ENCODE results near the gene USF2. TPM values are rescaled to one million over a fixed set of nuclear protein-coding genes. Genes with fewer than 3 reads are reported as not detected.

The USF2 gene
- total RNA-seq, 2 donors from 2014 or later: 90.4 to 143 TPM

DNA sequence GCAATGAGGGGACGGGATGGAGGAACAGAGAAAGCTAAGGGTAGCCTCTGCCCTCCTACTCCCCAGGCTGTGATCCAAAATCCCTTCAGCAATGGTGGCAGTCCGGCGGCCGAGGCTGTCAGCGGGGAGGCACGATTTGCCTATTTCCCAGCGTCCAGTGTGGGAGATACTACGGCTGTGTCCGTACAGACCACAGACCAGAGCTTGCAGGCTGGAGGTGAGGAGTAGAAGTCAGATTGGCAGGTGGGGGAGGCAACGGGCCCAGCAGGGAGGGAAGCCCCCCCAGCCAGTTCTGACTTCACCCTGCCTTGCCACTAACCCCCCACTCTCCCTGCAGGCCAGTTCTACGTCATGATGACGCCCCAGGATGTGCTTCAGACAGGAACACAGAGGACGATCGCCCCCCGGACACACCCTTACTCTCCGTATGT lies 1.6 kb downstream of the USF2 start:
- Histone ChIP-seq H3K27ac (no peak overlapping the region), H3K4me3 (no peak overlapping the region), H3K9me3 (no peaks in the 10 kb centered on the region), H3K36me3 (peaks cover 30% of the 10 kb centered on the region), H3K4me1 (ENCODE audit: control insufficient read depth in 1 of 2, low read depth in 2 of 2) (peaks cover 18 to 28% of the 10 kb centered on the region in 2 donors), H3K27me3 (replicated peaks; ENCODE audit: insufficient read depth) (no peaks in the 10 kb centered on the region)
- ATAC-seq (ENCODE audit: insufficient number of reproducible peaks, low FRiP score, low read depth) (no peak), DNase-seq (ENCODE audit: low spot score) (no peak)
- TF ChIP-seq, protein P1, sequence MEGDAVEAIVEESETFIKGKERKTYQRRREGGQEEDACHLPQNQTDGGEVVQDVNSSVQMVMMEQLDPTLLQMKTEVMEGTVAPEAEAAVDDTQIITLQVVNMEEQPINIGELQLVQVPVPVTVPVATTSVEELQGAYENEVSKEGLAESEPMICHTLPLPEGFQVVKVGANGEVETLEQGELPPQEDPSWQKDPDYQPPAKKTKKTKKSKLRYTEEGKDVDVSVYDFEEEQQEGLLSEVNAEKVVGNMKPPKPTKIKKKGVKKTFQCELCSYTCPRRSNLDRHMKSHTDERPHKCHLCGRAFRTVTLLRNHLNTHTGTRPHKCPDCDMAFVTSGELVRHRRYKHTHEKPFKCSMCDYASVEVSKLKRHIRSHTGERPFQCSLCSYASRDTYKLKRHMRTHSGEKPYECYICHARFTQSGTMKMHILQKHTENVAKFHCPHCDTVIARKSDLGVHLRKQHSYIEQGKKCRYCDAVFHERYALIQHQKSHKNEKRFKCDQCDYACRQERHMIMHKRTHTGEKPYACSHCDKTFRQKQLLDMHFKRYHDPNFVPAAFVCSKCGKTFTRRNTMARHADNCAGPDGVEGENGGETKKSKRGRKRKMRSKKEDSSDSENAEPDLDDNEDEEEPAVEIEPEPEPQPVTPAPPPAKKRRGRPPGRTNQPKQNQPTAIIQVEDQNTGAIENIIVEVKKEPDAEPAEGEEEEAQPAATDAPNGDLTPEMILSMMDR (IDR thresholded peaks at IDR 0.05): no peak

DNA sequence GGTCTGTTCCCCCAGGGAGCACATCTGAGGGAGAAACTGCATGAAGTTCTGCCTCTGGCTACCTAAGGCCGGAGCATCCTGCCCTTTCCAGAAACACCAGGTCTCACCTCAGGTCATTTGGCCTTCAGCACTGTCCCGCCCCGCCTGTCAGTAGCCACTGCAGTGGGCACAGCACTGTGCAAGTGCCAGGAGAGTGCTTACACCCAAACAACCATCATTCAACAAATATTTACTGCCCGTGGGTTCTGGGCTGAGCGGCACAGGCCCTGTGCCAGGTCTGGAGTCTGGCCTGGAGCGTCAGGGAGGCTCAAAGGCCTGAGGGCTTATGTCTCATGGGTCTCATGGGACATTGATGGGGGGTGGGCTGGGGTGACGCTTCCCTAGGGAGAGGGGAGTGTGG lies 2.8 kb downstream of the USF2 start:
- ATAC-seq (ENCODE audit: insufficient number of reproducible peaks, low FRiP score, low read depth) (no peak), DNase-seq (ENCODE audit: low spot score) (no peak)
- Histone ChIP-seq H3K9me3 (no peaks in the 10 kb centered on the region), H3K36me3 (peaks cover 35% of the 10 kb centered on the region), H3K4me3 (no peak overlapping the region), H3K4me1 (ENCODE audit: control insufficient read depth in 1 of 2, low read depth in 2 of 2) (peaks cover 9 to 16% of the 10 kb centered on the region in 2 donors), H3K27ac (no peak overlapping the region), H3K27me3 (replicated peaks; ENCODE audit: insufficient read depth) (no peaks in the 10 kb centered on the region)
- TF ChIP-seq, protein P1 (IDR thresholded peaks at IDR 0.05): no peak

DNA sequence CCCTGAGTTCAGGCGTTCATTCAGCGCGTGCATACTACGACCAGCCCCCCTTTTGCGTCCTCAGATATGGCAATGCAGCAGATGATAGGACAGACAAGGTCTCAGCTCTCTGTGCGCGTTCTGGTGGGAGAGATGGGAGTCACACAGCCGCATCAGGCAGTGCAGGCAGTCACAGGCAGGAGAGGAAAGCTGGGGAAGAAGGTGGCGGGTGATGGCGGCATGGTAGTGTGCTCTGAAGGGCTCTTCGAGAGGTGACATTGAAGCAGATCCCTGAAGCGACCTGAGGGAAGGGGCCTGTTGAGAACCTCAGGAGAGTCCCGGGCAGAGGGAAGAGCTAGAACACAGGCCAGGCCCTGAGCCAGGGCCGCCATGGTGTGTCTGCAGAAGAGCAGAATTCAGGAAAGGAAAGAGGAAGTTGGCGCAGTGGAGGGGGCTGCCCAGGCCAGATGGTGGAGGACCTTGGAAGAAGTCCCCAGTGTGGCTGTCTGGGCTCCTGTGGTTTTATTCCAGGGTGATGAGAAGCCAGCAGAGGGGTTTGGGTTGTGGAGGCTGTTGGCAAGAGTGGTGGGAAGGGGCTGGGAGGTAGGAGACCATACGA lies 3.5 kb downstream of the USF2 start:
- ATAC-seq (ENCODE audit: insufficient number of reproducible peaks, low FRiP score, low read depth) (no peak), DNase-seq (ENCODE audit: low spot score) (no peak)
- TF ChIP-seq, protein P1 (IDR thresholded peaks at IDR 0.05): no peak
- Histone ChIP-seq H3K4me3 (no peak overlapping the region), H3K27me3 (replicated peaks; ENCODE audit: insufficient read depth) (no peaks in the 10 kb centered on the region), H3K9me3 (no peaks in the 10 kb centered on the region), H3K36me3 (peaks cover 42% of the 10 kb centered on the region), H3K27ac (no peak overlapping the region), H3K4me1 (ENCODE audit: control insufficient read depth in 1 of 2, low read depth in 2 of 2) (peaks cover 6 to 11% of the 10 kb centered on the region in 2 donors)

DNA sequence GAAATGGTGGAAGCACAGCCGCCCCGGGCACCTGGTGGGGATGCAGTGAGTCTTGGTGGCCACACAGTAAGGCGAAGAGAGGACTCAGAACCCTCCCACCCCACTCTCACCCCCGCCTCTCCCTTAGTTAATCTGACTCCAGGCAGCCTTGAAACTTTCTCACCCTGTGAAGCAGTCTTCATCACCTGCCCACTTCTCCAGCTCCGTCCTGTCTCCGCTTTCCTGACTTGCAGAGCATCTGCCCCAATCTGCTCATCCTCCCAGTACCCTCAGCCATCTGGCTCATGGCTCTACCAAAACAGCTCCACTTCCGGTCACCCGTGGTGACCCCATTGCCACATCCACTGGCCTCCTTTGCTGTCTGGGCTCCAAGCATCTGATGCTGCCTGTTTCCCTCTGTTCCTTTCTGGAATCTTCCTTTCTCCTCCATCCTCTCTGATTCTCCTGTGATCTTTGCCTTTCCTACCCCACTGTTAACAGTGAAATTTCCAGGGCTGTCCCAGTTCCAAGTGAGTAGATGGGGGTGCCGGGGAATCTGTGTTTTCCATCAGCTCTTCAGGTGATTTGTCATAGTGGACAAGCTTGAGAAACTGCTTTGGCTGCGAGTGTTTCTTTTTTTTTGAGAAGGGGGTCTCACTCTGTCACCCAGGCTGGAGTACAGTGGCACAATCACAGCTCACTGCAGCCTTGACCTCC lies 4.3 kb downstream of the USF2 start:
- TF ChIP-seq, protein P1 (IDR thresholded peaks at IDR 0.05): no peak
- no peaks in the 10 kb centered on the region for H3K27me3 ChIP-seq (replicated peaks; ENCODE audit: insufficient read depth)
- DNase-seq (ENCODE audit: low spot score) (no peak), ATAC-seq (ENCODE audit: insufficient number of reproducible peaks, low FRiP score, low read depth) (no peak)
- no peaks in the 10 kb centered on the region for H3K9me3 ChIP-seq
- no peak overlapping the region for H3K27ac ChIP-seq
- H3K4me1 ChIP-seq (ENCODE audit: control insufficient read depth in 1 of 2, low read depth in 2 of 2): peaks cover 6 to 11% of the 10 kb centered on the region in 2 donors
- H3K36me3 ChIP-seq: peaks cover 42% of the 10 kb centered on the region
- no peak overlapping the region for H3K4me3 ChIP-seq

- TF ChIP-seq, protein P1 (IDR thresholded peaks at IDR 0.05): no peak
- H3K27me3 ChIP-seq (replicated peaks; ENCODE audit: insufficient read depth): no peaks in the 10 kb centered on the region
- no peak overlapping the region for H3K4me3 ChIP-seq
- no peak overlapping the region for H3K27ac ChIP-seq
- ATAC-seq (ENCODE audit: insufficient number of reproducible peaks, low FRiP score, low read depth) (no peak), DNase-seq (ENCODE audit: low spot score) (no peak)
- H3K36me3 ChIP-seq: peaks cover 47% of the 10 kb centered on the region
- no peaks in the 10 kb centered on the region for H3K9me3 ChIP-seq
- H3K4me1 ChIP-seq (ENCODE audit: control insufficient read depth in 1 of 2, low read depth in 2 of 2): peaks cover 6 to 11% of the 10 kb centered on the region in 2 donors
Observed at GRCh38 chr19:35273686-35274259, 5.0 kb downstream of the USF2 start.

All from thoracic aorta (tissue), 2 donors.